ENCODE measurements around the gene NOC2L.

DNA sequence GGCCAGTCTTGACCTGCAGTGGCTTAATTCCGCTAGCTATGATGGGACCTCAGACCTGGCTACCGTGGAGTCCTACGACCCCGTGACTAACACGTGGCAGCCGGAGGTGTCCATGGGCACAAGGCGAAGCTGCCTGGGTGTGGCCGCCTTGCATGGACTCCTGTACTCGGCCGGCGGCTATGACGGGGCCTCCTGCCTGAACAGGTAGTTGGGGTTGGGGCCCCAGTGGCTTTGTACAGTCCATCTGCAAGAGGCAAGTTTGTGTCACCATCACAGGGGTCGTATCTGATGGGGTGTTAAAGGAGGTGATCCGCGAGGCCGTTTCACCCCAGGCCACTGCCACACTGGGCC lies 4.2 kb upstream of the NOC2L start:
- TF ChIP-seq EHMT2 (IDR thresholded peaks at IDR 0.05; ENCODE audit: low read depth) (no peak), ESRRA (IDR thresholded peaks at IDR 0.05; ENCODE audit: borderline replicate concordance, low read length) (no peak), MAFK (IDR thresholded peaks at IDR 0.05; ENCODE audit: partially characterized antibody) (no peak), CTCF (IDR thresholded peaks at IDR 0.05) (no peak), JUNB (IDR thresholded peaks at IDR 0.05) (no peak), NPAS2 (CRISPR knock-in tag; IDR thresholded peaks at IDR 0.05; ENCODE audit: borderline replicate concordance) (no peak), CHD4 (IDR thresholded peaks at IDR 0.05; ENCODE audit: borderline replicate concordance) (no peak), NR3C1 (IDR thresholded peaks at IDR 0.05) (no peak), EP300 (IDR thresholded peaks at IDR 0.05) (no peak), POLR2A (IDR thresholded peaks at IDR 0.05; ENCODE audit: low read length) (no peak)
- TF ChIP-seq, protein P1, sequence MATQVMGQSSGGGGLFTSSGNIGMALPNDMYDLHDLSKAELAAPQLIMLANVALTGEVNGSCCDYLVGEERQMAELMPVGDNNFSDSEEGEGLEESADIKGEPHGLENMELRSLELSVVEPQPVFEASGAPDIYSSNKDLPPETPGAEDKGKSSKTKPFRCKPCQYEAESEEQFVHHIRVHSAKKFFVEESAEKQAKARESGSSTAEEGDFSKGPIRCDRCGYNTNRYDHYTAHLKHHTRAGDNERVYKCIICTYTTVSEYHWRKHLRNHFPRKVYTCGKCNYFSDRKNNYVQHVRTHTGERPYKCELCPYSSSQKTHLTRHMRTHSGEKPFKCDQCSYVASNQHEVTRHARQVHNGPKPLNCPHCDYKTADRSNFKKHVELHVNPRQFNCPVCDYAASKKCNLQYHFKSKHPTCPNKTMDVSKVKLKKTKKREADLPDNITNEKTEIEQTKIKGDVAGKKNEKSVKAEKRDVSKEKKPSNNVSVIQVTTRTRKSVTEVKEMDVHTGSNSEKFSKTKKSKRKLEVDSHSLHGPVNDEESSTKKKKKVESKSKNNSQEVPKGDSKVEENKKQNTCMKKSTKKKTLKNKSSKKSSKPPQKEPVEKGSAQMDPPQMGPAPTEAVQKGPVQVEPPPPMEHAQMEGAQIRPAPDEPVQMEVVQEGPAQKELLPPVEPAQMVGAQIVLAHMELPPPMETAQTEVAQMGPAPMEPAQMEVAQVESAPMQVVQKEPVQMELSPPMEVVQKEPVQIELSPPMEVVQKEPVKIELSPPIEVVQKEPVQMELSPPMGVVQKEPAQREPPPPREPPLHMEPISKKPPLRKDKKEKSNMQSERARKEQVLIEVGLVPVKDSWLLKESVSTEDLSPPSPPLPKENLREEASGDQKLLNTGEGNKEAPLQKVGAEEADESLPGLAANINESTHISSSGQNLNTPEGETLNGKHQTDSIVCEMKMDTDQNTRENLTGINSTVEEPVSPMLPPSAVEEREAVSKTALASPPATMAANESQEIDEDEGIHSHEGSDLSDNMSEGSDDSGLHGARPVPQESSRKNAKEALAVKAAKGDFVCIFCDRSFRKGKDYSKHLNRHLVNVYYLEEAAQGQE (IDR thresholded peaks at IDR 0.05) = no peak

All from A549 (cell line).